Neural progenitor cell (in vitro differentiated cells): ENCODE results near the gene TMX2.

Experiments
- CTCF ChIP-seq: fragments of 200-600 bp; sonication (generic); IDR thresholded peaks from 2 replicates; pipeline ENCODE4 v1.5.1; 2017; ENCODE audit warnings: antibody characterized with exemption, mild to moderate bottlenecking
- EZH2 ChIP-seq: fragments of 200-600 bp; sonication (generic); IDR thresholded peaks from 2 replicates; pipeline ENCODE4 v1.6.1; 2017; ENCODE audit warnings: antibody characterized with exemption, mild to moderate bottlenecking, moderate library complexity

GRCh38 chr11:57668434-57668782 lies 44.0 kb upstream of the TMX2 start:
- TF ChIP-seq CTCF (no peak), EZH2 (no peak)
